CD4-positive, alpha-beta T cell treated with Interferon alpha-2 for 1 hour (primary cell): ENCODE results near the gene CRP.
"Not testable (repeated sequence)": the region's sequence is repeated elsewhere in the genome, so short reads cannot be mapped to it uniquely, and the experiment has no call there.

Experiments used
- DNase-seq, 2 donors: peaks; one replicate each; pipeline ENCODE4 v3.0.0-alpha.2; 2020 to 2022

The CRP gene

GRCh38 chr1:159699246-159699645, 15.1 kb downstream of the CRP start:
- DNase-seq, result no peak

DNA sequence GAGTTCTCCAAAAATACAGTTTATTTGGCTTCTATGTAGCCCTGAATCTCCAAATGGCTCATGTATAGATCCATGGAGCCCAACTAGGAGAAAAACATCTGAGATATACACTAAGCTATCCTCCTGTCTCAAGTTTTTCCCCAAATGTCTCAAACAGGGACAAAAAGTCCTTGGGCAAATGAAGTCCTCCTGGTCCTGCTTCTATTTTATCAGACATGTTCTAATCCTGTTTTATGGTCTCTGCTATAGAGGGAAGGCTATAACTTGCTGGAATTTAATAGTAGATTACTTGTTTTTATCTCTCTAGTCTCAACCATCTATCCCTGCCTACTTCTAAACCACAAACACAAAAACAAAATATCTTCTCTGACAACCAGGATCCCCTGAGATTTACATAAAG, 26.9 kb downstream of the CRP start:
- no peak for DNase-seq

- no peak for DNase-seq
These were observed 27.6 kb downstream of the CRP start for GRCh38 chr1:159686599-159687299.

GRCh38 chr1:159678939-159679338, 35.5 kb downstream of the CRP start:
- DNase-seq, result no peak

DNA sequence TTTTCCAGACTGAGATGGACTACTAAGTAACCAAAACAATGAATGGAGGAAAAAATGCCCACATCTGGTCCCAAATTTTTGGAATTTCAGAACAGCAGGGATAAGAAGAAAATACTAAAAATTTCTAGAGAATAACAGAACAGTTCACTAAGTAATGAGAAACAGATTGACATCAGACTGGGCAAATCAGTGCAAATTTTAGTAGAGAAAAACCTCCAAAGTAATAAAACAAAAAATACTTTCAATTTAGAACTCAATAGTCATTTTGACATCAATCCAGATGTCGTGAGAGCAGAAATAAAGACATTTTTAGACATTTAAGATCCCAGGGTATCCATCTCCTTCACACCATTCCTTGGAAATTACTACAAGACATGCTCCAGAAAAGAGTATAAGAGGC, 39.3 kb downstream of the CRP start:
- DNase-seq, result no peak

DNA sequence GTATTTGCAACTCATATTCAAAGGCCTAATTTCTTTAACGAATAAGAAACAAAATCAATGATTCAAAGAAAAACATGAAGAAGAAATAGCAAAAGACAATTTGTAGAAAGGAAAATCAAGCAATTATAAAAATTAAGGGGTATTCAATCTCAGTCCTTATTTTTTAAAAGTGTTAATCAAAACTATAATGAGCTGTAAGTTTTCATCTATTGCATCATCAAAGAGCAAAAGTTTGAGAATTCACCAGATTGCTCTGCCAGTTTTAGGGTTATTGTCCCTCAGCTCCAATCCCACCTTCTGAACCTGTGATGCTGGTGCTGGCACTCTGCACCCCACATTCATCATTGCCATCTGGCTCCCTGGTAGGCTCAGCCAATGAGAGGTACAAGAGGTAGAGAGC, 42.0 kb downstream of the CRP start:
- DNase-seq, result not testable (repeated sequence)

- no peak for DNase-seq
These were observed 45.1 kb downstream of the CRP start for GRCh38 chr1:159669338-159669737.

DNA sequence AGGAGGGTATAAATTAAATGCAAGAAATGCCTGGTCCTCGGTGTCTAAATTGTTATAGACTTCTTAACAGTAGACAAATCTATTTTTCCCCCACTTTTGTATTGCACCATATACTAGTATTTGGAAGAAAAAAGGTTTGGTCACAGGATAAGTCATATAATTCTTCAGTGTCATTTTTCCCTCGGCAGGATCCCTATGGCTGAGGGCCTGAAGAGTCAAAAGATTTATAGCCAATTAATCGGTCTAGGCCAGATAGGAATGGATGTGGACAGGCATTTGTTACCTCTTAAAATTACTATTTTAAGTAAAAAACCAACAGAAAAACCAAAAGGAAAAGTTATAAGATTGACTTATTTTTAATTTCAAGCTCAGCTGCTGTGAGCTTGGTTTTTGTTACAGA, 45.6 kb downstream of the CRP start:
- DNase-seq, result no peak

DNA sequence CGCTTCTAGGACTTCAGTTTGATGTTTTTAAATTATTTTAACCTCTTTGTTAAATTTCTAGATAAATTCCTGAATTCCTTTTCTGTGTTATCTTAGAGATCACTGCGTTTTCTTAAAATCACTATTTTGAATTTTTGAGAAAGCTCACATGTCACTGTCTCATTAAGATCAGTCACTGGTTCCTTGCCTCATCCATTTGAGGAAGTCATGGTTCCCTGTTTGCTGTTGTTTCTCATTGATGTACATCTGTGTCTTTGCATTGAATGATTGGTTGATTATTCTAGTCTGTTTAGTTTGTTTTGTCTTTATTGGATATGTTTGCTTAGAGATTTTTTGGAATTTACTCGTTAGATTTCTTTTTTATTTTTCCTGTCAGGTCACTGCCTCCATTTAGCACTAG, 50.1 kb downstream of the CRP start:
- DNase-seq, result no peak

- DNase-seq, result no peak
These were observed 50.8 kb downstream of the CRP start for GRCh38 chr1:159663552-159663951.
